ENCODE results near the gene LRP5.
"Not testable (repeated sequence)": the region's sequence is repeated elsewhere in the genome, so short reads cannot be mapped to it uniquely, and the experiment has no call there.

The LRP5 gene

GRCh38 chr11:68473693-68474092 lies 161.3 kb downstream of the LRP5 start:
- peaks cover 58% of the 10 kb centered on the region for H3K4me1 Mint-ChIP-seq (ENCODE audit: low read depth)
- no peaks in the 10 kb centered on the region for H3K27me3 Mint-ChIP-seq (ENCODE audit: low read depth)
- no peak for DNase-seq (ENCODE audit: low spot score)
- H3K9me3 Mint-ChIP-seq, result no peaks in the 10 kb centered on the region
- H3K4me3 Mint-ChIP-seq, result no peak overlapping the region
- no peak overlapping the region for H3K27ac Mint-ChIP-seq
- H3K36me3 Mint-ChIP-seq (ENCODE audit: low read depth), result peaks cover 50% of the 10 kb centered on the region

- DNase-seq (ENCODE audit: low spot score); H3K27me3 Mint-ChIP-seq (ENCODE audit: low read depth): not testable (repeated sequence)
Observed at GRCh38 chr11:68475626-68476025, 163.2 kb downstream of the LRP5 start.

DNA sequence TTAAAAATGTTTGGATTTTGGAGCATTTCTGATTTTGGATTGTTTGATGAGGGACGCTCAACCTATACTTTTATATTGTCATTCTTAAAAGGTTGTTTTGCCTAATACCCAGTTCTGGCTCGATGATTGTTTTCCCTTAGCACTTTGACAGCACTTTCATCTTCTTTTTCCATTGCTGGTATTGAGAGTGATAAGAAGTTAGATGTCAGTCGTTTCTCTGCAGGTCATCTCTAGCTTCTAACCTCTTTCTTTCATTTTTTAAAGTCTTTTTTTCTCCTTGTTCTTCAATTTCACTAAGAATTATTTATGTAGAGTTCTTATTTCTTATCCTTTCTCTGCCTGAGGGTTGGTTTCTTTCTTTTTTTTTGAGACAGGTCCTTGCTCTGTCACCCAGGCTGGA lies 167.0 kb downstream of the LRP5 start:
- Mint-ChIP-seq H3K9me3 (peaks cover 7% of the 10 kb centered on the region), H3K4me3 (no peak overlapping the region), H3K27me3 (ENCODE audit: low read depth) (no peaks in the 10 kb centered on the region), H3K4me1 (ENCODE audit: low read depth) (peaks cover 18% of the 10 kb centered on the region), H3K27ac (no peak overlapping the region), H3K36me3 (ENCODE audit: low read depth) (peaks cover 45% of the 10 kb centered on the region)
- DNase-seq (ENCODE audit: low spot score), result no peak

More at GRCh38 chr11:68475626-68476025, 163.2 kb downstream of the LRP5 start:
- peaks cover 50% of the 10 kb centered on the region for H3K36me3 Mint-ChIP-seq (ENCODE audit: low read depth)
- not testable (repeated sequence) for H3K27ac Mint-ChIP-seq, H3K9me3 Mint-ChIP-seq, H3K4me3 Mint-ChIP-seq
- peaks cover 44% of the 10 kb centered on the region for H3K4me1 Mint-ChIP-seq (ENCODE audit: low read depth)

- no peak overlapping the region for H3K4me3 Mint-ChIP-seq
- H3K27me3 Mint-ChIP-seq (ENCODE audit: low read depth), result no peaks in the 10 kb centered on the region
- H3K9me3 Mint-ChIP-seq, result peaks cover 8% of the 10 kb centered on the region
- no peak for DNase-seq (ENCODE audit: low spot score)
- peaks cover 17% of the 10 kb centered on the region for H3K4me1 Mint-ChIP-seq (ENCODE audit: low read depth)
- peaks cover 44% of the 10 kb centered on the region for H3K36me3 Mint-ChIP-seq (ENCODE audit: low read depth)
- H3K27ac Mint-ChIP-seq, result no peak overlapping the region
Observed at GRCh38 chr11:68480193-68480592, 167.8 kb downstream of the LRP5 start.

- Mint-ChIP-seq H3K9me3 (peaks cover 11% of the 10 kb centered on the region), H3K27ac (no peak overlapping the region), H3K4me1 (ENCODE audit: low read depth) (peaks cover 19% of the 10 kb centered on the region), H3K36me3 (ENCODE audit: low read depth) (peaks cover 44% of the 10 kb centered on the region), H3K27me3 (ENCODE audit: low read depth) (no peaks in the 10 kb centered on the region), H3K4me3 (no peak overlapping the region)
- no peak for DNase-seq (ENCODE audit: low spot score)
Observed at GRCh38 chr11:68480852-68481510, 168.6 kb downstream of the LRP5 start.

DNA sequence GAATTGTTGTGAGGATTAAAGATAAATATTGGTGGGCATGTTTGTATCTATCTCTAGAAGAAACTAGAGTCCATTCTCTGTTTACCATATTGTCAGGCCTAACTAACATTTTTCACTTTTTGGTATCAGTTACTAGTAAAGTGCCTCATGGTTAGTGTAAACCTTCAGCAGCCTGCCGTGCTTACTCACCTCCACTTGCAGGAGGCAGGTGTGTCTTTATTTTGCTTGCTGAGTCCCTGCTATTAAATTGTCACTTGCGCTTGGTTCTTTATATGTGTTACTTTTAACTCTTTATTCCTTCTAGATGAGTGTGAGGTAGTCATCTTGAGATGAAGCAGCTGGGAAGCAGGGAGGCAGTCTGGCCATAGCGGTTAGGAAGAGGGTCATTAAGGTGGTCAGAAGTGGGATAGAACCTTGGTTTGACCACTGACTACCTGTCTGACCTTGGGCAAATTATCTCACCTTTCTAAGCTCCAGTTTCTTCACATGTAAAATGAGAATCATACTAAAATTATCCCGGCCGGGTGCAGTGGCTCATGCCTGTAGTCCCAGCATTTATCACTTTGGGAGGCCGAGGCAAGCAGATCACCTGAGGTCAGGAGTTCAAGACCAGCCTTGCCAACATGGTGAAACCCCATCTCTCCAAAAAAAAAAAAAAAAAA lies 169.3 kb downstream of the LRP5 start:
- no peak overlapping the region for H3K4me3 Mint-ChIP-seq
- DNase-seq (ENCODE audit: low spot score), result no peak
- peaks cover 24% of the 10 kb centered on the region for H3K4me1 Mint-ChIP-seq (ENCODE audit: low read depth)
- H3K9me3 Mint-ChIP-seq, result peaks cover 11% of the 10 kb centered on the region
- H3K27me3 Mint-ChIP-seq (ENCODE audit: low read depth), result no peaks in the 10 kb centered on the region
- no peak overlapping the region for H3K27ac Mint-ChIP-seq
- peaks cover 47% of the 10 kb centered on the region for H3K36me3 Mint-ChIP-seq (ENCODE audit: low read depth)

DNA sequence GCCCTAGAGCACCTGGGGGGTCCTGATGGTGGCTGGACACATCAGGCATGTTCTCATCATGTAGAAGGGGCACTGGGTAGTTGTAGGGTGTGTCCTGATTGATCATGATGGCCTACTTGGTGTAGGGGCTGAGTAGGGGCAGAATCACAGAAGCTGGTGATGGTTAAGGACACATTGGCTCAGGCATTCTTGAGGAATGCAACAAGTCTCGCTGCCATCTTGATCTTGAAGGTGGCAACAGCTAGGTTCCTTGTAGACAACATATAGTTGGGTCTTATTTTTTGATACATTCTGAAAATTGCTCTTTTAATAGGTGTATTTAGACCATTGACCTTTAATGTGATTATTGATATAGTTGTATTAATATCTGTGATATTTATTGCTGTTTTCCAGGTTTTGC lies 176.2 kb downstream of the LRP5 start:
- Mint-ChIP-seq H3K36me3 (ENCODE audit: low read depth) (peaks cover 25% of the 10 kb centered on the region), H3K9me3 (peaks cover 11% of the 10 kb centered on the region), H3K27me3 (ENCODE audit: low read depth) (no peaks in the 10 kb centered on the region), H3K27ac (no peak overlapping the region), H3K4me3 (no peak overlapping the region), H3K4me1 (ENCODE audit: low read depth) (peaks cover 37% of the 10 kb centered on the region)
- DNase-seq (ENCODE audit: low spot score), result no peak

- no peak for DNase-seq (ENCODE audit: low spot score)
- H3K27me3 Mint-ChIP-seq (ENCODE audit: low read depth), result no peaks in the 10 kb centered on the region
- H3K27ac Mint-ChIP-seq, result no peak overlapping the region
- H3K4me1 Mint-ChIP-seq (ENCODE audit: low read depth), result peaks cover 29% of the 10 kb centered on the region
- H3K36me3 Mint-ChIP-seq (ENCODE audit: low read depth), result no peaks in the 10 kb centered on the region
- H3K4me3 Mint-ChIP-seq, result no peak overlapping the region
- no peaks in the 10 kb centered on the region for H3K9me3 Mint-ChIP-seq
Observed at GRCh38 chr11:68495220-68495729, 182.9 kb downstream of the LRP5 start.

- Mint-ChIP-seq H3K36me3 (ENCODE audit: low read depth) (no peaks in the 10 kb centered on the region), H3K4me1 (ENCODE audit: low read depth) (peaks cover 27% of the 10 kb centered on the region), H3K4me3 (no peak overlapping the region), H3K9me3 (no peaks in the 10 kb centered on the region), H3K27me3 (ENCODE audit: low read depth) (no peaks in the 10 kb centered on the region), H3K27ac (no peak overlapping the region)
- DNase-seq (ENCODE audit: low spot score), result no peak
Observed at GRCh38 chr11:68495872-68496271, 183.5 kb downstream of the LRP5 start.

DNA sequence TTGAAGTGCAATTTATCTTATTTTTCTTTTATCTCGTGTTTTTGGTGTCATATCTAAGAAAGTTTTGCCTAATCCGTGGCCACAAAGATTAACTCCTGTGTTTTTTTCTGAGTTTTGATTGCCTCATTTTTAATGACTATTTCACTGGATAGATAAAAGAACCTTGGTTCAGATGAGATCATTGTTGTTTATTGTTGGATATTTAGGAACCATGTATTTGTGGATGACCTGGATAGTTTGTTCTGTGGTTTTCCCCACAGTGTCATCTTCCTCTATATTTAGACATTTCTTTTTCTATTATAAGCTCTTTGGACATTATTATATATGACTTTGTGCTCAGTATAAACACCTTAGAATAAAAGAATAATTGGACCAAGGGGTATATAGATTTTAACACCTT lies 185.4 kb downstream of the LRP5 start:
- no peak overlapping the region for H3K27ac Mint-ChIP-seq
- H3K9me3 Mint-ChIP-seq, result no peaks in the 10 kb centered on the region
- H3K4me1 Mint-ChIP-seq (ENCODE audit: low read depth), result peaks cover 36% of the 10 kb centered on the region
- no peaks in the 10 kb centered on the region for H3K27me3 Mint-ChIP-seq (ENCODE audit: low read depth)
- no peak for DNase-seq (ENCODE audit: low spot score)
- H3K36me3 Mint-ChIP-seq (ENCODE audit: low read depth), result peaks cover 4% of the 10 kb centered on the region
- no peak overlapping the region for H3K4me3 Mint-ChIP-seq

- no peak overlapping the region for H3K4me3 Mint-ChIP-seq
- H3K27ac Mint-ChIP-seq, result no peak overlapping the region
- peaks cover 4% of the 10 kb centered on the region for H3K36me3 Mint-ChIP-seq (ENCODE audit: low read depth)
- H3K4me1 Mint-ChIP-seq (ENCODE audit: low read depth), result peaks cover 33% of the 10 kb centered on the region
- H3K27me3 Mint-ChIP-seq (ENCODE audit: low read depth), result no peaks in the 10 kb centered on the region
- no peaks in the 10 kb centered on the region for H3K9me3 Mint-ChIP-seq
- DNase-seq (ENCODE audit: low spot score), result no peak
Observed at GRCh38 chr11:68498321-68498720, 185.9 kb downstream of the LRP5 start.
